GM21423 (cell line): ENCODE measurements around the gene ILDR1.

Experiments
- ATAC-seq: cut with Tn5 transposase; IDR thresholded peaks from one replicate; pipeline ENCODE4 v1.9.1; 2021; ENCODE audit warnings: mild to moderate bottlenecking, moderate library complexity; ENCODE audit not compliant: unreplicated experiment

The ILDR1 gene

GRCh38 chr3:121995161-121996137 is 26.6 kb downstream of the ILDR1 start:
- ATAC-seq: no peak

DNA sequence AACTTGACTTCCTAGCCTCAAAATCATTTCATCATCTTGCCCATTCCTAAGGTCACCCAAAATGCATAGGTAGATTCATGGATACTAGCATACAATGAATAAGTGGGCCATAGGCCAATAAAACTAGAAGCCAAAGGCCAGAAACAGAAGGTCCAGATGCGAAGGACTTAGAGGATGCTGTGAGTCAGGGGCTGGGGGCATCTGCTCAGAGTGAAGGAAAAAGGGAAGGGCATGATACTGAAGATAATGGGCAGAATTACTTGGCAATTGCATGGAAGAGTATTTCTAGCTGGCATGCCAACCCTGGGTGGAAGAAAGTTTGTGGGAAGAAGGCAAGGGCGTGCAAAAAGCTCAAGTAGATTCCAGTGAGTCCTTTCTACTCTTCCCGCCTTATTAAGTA is 27.5 kb downstream of the ILDR1 start:
- ATAC-seq: no peak

- ATAC-seq: peak; percentile 66
Observed at GRCh38 chr3:121992601-121993560, 29.2 kb downstream of the ILDR1 start.

DNA sequence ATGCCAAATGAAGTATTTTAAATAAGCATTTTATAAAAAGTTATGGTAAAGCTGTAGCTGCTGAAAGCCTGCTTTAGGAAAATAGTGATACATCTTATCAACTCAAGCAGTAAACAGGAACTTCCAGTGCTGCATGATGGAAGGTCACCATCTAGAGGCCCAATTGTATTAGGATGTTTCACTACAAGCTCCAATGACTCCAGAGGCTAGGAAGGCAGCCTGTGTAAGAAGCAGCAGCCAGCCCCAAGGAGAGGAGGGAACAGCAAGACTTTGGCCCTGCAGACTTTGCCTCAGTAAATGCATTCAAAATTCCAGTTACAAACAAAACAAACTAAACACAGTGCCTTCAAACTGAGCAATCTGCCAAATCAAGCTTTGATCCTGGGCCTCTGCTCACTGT is 32.1 kb downstream of the ILDR1 start:
- no peak for ATAC-seq

- no peak for ATAC-seq
Observed at GRCh38 chr3:121988146-121988545, 33.9 kb downstream of the ILDR1 start.

DNA sequence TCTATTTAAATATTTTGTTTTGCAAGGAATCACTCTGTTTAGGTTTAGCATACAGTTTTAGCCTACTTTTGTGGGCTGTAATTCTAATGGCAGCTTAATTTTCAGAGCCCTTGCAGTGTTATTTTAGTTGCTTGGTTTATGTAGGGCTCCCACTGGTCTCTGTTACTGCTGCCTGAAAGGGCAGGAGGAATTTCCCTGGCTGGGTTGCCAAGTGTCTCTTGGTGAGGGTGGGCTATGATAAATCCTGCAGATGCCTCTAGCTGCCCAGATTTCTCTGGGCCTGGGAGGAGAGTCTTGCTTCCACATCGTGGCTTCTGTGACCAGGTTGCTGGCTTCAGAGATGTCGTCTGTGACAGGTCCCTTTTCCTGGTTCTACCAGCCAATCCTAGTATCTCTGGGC is 36.2 kb downstream of the ILDR1 start:
- no peak for ATAC-seq

DNA sequence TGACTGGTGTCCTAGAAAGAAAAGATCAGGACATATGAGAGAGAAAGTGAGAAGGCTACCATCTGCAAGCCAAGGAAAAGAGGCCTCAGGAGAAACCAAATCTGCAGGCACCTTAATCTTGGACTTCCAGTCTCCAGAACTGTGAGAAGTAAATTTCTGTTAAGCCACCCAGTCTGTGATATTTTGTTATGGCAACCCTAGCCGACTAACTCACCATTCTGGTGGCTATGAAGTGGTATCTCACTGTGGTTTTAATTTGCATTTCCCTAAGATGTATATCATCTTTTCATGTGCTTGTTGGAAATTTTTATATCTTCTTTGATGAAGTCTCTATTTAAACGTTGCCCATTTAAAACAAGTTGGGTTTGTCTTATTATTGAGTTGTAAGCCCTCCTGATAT is 40.6 kb downstream of the ILDR1 start:
- ATAC-seq: no peak

DNA sequence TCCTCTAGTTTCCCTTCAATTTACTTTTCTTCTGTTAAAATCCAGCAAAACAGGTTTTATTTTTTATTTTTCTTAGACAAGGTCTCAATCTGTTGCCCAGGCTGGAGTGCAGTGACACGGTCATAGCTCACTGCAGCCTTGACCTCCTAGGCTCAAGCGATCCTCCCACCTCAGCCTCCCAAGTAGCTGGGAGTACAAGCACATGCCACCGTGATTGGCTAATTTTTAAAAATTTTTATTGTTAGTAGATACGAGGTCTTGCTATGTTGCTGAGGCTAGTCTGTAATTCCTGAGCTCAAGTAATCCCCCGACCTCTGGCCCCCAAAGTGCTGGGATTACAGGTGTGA is 41.6 kb downstream of the ILDR1 start:
- ATAC-seq: peak; percentile 17

DNA sequence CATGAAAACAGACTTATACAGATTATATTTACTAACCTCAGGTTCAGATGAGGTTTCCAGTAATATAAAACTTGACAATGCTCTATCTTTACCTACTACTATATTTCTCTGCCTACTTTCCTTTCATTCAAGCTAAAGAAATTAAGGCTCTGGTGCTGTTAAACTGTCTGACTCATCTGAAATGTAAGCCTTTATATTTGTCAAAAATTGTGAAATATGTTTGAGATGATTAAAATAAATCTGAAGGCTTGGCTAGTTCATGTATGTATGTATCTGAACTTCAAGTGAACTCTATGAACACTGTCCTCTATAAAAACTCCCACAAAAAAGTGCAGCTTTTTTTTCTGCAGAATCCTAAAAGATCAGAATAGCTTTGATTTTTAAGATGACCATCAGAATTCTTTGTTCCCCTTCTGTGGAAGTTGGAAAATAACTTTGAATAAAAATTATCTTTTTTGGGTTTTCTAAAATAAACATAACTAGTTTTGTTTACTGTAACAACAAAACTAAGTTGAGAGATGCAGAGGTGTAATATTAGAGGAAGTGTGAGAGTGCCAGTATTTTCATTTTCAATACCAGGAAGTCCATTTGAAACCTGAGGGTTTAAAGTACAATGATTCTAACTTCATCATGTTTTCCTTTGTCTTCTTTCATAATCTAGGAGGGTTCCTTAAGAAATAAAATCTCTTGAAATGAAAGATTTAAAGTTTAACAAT is 42.2 kb downstream of the ILDR1 start:
- peak; percentile 76 for ATAC-seq

DNA sequence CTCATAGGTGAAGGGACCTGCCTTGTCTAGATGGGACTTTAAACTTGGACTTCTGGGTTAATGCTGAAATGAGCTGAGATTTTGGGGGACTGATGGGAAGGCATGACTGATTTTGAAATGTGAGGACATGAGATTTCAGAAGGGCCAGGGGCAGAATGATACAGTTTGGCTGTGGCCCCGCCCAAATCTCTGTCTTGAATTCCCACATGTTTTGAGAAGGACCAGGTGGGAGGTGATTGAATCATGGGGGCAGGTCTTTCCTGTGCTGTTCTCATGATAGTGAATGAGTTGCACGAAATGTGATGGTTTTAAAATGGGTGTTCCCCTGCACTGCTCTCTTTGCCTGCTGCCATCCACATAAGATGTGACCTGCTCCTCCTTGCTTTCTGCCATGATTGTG is 42.8 kb downstream of the ILDR1 start:
- ATAC-seq: no peak

DNA sequence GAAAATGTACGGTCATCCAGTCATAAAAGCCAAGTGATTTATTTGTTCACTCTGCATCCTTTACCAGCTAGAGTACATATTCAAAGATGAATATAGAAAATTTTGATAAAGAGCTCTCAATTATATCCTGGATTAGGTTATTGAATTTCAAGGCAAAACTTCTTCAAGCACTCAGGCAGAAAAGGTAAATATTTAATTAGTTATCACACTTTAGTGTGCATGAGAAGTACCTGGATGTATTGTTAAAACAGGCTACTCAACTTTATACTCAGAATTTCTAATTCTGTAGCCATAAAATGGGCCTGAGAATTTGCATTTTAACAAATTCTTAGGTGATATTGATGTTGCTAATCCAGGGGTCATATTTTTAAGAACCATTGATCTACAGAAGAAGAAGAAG is 45.3 kb downstream of the ILDR1 start:
- ATAC-seq: no peak

GRCh38 chr3:121975702-121976302 is 46.2 kb downstream of the ILDR1 start:
- no peak for ATAC-seq

DNA sequence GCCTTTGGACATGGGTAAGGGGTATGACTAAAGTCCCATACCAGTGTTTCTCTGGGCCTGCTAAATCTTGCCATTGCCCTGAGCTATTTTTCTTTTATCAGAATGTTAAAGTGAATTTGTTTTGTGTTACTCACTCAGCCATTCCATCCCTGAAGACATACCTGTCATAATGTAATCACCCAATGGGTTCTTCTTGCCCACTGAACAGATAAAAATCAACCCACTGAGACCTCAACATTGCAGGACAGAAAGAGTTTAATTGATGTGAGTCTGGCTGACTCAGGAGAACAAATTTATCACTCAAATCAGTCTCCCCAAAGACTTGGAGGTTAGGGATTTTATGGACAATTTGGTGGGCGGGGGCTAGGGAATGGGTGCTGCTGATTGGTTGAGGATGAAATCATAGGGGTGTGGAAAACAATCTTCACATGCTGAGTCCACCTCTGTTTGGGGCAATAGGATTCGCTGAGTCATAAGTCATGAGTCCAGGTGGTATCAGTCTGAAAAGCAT is 47.4 kb downstream of the ILDR1 start:
- no peak for ATAC-seq

GRCh38 chr3:121970047-121970446 is 52.0 kb downstream of the ILDR1 start:
- ATAC-seq: no peak

DNA sequence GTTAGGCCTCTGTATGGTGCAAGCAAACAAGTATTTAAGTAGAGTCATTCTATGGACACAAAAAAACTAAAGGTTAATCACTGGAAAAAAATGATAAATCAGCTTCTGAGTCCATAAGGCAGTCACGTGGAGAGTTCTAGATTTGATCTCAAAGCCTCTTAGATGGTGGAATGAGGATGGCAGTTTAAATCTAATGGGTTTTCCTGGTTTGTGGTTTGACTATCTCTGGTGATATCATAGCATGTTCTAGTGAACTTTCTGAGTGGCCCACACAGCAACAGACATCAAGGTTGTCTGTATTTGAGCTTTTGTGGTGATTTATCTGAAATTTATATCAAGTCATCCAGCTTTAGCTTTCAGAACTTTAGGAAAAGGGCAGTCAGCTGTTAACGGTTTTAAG is 52.4 kb downstream of the ILDR1 start:
- no peak for ATAC-seq

DNA sequence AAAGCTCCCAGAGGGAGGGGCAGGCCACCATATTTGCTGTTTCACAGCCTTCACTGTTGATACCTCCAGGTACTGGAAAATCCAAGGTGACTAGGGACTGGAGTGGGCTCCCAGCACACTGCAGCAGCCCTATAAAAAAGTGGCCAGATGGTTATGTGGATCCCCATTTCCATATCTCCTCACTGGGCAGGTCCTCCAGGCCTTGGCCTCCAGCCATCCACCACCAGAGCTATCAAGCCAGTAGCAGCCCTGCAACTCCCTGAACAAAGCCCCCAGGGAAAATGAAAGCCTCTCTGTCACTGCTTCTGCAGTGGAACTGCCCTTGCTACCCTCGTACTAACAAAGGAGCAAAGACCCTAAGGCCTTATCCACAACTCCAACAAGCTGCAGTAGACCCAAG is 58.4 kb downstream of the ILDR1 start:
- ATAC-seq: no peak

GRCh38 chr3:121962443-121962842 is 59.6 kb downstream of the ILDR1 start:
- no peak for ATAC-seq

- no peak for ATAC-seq
Observed at GRCh38 chr3:121961283-121961682, 60.8 kb downstream of the ILDR1 start.

- no peak for ATAC-seq
Observed at GRCh38 chr3:121958801-121959200, 63.2 kb downstream of the ILDR1 start.

- ATAC-seq: peak; percentile 85
Observed at GRCh38 chr3:121957674-121958415, 64.2 kb downstream of the ILDR1 start.
